GM12878 (cell line): ENCODE results near the gene ELAPOR1. TPM values are rescaled to one million over a fixed set of nuclear protein-coding genes. Genes with fewer than 3 reads are reported as not detected.
A peak's percentile ranks its signal among the peaks of the same experiment; 100 is the strongest.

Experiments
- BCL11A ChIP-seq: IDR thresholded peaks from 2 replicates; pipeline ENCODE4 v1.6.1; 2011; ENCODE audit warnings: low read depth, low read length
- ETV6 ChIP-seq, 2 experiments: fragments of 450-650 bp in 1 of 2; IDR thresholded peaks in 1 of 2; conservative IDR thresholded peaks in 1 of 2; 2 replicates each; pipeline ENCODE4 v1.6.1; 2014; ENCODE audit warnings: antibody characterized with exemption in 1 of 2, borderline replicate concordance in 1 of 2, low read depth in 1 of 2, mild to moderate bottlenecking in 1 of 2, moderate library complexity in 1 of 2
- FOXK2 ChIP-seq: fragments of 450-650 bp; IDR thresholded peaks from 2 replicates; pipeline ENCODE4 v1.6.1; 2017; ENCODE audit warnings: mild to moderate bottlenecking, moderate library complexity
- RAD21 ChIP-seq: IDR thresholded peaks from 2 replicates; pipeline ENCODE4 v1.6.1; 2011; ENCODE audit warnings: mild to moderate bottlenecking, low read depth, low read length, moderate library complexity; ENCODE audit not compliant: insufficient read depth
- SP1 ChIP-seq: IDR thresholded peaks from one replicate; pipeline ENCODE4 v1.6.1; 2011; ENCODE audit warnings: low read depth, low read length
- polyA plus RNA-seq, 11 experiments: library from polyadenylated mRNA; depleted of rRNA in 4 of 11; unstranded in 6 of 11; stranded (reverse) in 5 of 11; fragments of >200 nt; fragmentation: Nextera tagmentation in 4 of 11; fragmentation: Illumina TruSeq in 1 of 11; extraction: Ambion mirVana in 4 of 11; extraction: Trizol in 1 of 11; gene quantifications; 1 replicate in 1 of 11; 2 replicates in 10 of 11; pipeline versions ENCODE4 v1.2.1 to v1.2.3, GENCODE V29; 2011 to 2016; ENCODE audit warnings: inconsistent platforms in 2 of 11, missing spikeins in 2 of 11, low read depth in 1 of 11
- total RNA-seq, 4 experiments: library from RNA; depleted of rRNA in 3 of 4; stranded (reverse); fragments of >200 nt in 3 of 4; fragmentation: Illumina TruSeq in 1 of 4; extraction: Trizol in 1 of 4; gene quantifications; 2 replicates each; pipeline versions ENCODE4 v1.2.1 to v1.2.3, GENCODE V29; 2013 to 2021
- TF ChIP-seq, protein P1 (sequence below): IDR thresholded peaks from 2 replicates; pipeline ENCODE4 v1.6.1; 2011; ENCODE audit warnings: borderline replicate concordance, low read depth, mild to moderate bottlenecking, moderate library complexity, low read length; ENCODE audit not compliant: insufficient read depth, poor library complexity, severe bottlenecking
- TF ChIP-seq, protein P2 (sequence below), 3 experiments: IDR thresholded peaks in 2 of 3; conservative IDR thresholded peaks in 1 of 3; 2 replicates each; pipeline ENCODE4 v1.5.1; 2011; ENCODE audit warnings: low read depth in 3 of 3, low read length in 3 of 3, mild to moderate bottlenecking in 3 of 3, control low read depth in 2 of 3, moderate library complexity in 2 of 3, inconsistent platforms in 1 of 3, mixed read lengths in 1 of 3; ENCODE audit not compliant: control insufficient read depth in 2 of 3, insufficient read depth in 1 of 3; ENCODE audit errors: extremely low read depth in 1 of 3
- TF ChIP-seq, protein P3 (sequence below): fragments of 450-650 bp; conservative IDR thresholded peaks from 2 replicates; pipeline ENCODE4 v1.6.1; 2017; ENCODE audit warnings: mild to moderate bottlenecking, moderate library complexity

Gene ELAPOR1
- total and polyA plus RNA-seq, 10 of the 15 experiments (the other 5 are each of a cell fraction or from before 2014, with no cell fraction given) = 0.04 to 2.1 (median 0.19) TPM; not detected in 2

DNA sequence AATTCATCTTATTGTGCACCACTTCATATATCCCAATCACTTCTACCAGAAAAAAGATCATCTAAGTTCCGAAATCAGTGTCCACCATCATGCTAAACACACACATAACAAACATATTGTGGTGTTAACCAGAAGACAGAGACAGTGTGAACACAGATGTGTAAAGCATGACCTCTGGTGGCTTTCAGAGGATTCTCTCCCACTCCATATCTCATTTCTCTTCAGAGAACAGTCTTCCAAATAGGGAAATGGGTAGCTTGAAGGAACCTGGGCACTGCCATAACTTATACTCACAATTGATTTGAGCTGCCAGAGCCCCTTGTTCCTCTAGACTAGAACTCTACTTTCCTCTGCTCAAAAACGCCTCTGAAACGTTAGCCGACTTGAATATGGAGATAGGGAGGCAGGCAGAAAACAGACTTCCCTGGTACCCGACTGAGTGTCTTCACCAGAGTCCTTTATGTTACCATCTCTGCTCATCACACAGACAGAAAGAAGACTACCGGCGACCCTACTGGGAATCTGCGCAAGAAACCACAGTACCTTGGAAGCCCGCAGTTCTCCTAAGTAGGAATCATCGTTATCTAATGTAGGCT, 1.8 kb upstream of the ELAPOR1 start (continued):
- TF ChIP-seq, protein P1, sequence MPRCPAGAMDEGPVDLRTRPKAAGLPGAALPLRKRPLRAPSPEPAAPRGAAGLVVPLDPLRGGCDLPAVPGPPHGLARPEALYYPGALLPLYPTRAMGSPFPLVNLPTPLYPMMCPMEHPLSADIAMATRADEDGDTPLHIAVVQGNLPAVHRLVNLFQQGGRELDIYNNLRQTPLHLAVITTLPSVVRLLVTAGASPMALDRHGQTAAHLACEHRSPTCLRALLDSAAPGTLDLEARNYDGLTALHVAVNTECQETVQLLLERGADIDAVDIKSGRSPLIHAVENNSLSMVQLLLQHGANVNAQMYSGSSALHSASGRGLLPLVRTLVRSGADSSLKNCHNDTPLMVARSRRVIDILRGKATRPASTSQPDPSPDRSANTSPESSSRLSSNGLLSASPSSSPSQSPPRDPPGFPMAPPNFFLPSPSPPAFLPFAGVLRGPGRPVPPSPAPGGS = no peak
- TF ChIP-seq ETV6 (conservative IDR thresholded peaks at IDR 0.05 in 1 of 2, IDR thresholded peaks at IDR 0.05 in 1 of 2; ENCODE audit: borderline replicate concordance in 1 of 2, low read depth in 1 of 2) = no peak
- no peak for TF ChIP-seq SP1
- TF ChIP-seq, protein P2, sequence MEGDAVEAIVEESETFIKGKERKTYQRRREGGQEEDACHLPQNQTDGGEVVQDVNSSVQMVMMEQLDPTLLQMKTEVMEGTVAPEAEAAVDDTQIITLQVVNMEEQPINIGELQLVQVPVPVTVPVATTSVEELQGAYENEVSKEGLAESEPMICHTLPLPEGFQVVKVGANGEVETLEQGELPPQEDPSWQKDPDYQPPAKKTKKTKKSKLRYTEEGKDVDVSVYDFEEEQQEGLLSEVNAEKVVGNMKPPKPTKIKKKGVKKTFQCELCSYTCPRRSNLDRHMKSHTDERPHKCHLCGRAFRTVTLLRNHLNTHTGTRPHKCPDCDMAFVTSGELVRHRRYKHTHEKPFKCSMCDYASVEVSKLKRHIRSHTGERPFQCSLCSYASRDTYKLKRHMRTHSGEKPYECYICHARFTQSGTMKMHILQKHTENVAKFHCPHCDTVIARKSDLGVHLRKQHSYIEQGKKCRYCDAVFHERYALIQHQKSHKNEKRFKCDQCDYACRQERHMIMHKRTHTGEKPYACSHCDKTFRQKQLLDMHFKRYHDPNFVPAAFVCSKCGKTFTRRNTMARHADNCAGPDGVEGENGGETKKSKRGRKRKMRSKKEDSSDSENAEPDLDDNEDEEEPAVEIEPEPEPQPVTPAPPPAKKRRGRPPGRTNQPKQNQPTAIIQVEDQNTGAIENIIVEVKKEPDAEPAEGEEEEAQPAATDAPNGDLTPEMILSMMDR (IDR thresholded peaks at IDR 0.05 in 2 of 3, conservative IDR thresholded peaks at IDR 0.05 in 1 of 3; ENCODE audit: control insufficient read depth in 2 of 3, extremely low read depth in 1 of 3, insufficient read depth in 1 of 3, low read depth in 3 of 3, low read length in 3 of 3) = peak; percentile 44 to 67 (median 56); a peak in 5 of 6 replicates
- TF ChIP-seq BCL11A = no peak
- no peak for TF ChIP-seq FOXK2
- TF ChIP-seq, protein P3, sequence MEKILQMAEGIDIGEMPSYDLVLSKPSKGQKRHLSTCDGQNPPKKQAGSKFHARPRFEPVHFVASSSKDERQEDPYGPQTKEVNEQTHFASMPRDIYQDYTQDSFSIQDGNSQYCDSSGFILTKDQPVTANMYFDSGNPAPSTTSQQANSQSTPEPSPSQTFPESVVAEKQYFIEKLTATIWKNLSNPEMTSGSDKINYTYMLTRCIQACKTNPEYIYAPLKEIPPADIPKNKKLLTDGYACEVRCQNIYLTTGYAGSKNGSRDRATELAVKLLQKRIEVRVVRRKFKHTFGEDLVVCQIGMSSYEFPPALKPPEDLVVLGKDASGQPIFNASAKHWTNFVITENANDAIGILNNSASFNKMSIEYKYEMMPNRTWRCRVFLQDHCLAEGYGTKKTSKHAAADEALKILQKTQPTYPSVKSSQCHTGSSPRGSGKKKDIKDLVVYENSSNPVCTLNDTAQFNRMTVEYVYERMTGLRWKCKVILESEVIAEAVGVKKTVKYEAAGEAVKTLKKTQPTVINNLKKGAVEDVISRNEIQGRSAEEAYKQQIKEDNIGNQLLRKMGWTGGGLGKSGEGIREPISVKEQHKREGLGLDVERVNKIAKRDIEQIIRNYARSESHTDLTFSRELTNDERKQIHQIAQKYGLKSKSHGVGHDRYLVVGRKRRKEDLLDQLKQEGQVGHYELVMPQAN = no peak
- peak; percentile 81 for TF ChIP-seq RAD21
